NAMALWA (cell line): ENCODE results near the gene WDR70.
"Not testable (repeated sequence)": the region's sequence is repeated elsewhere in the genome, so short reads cannot be mapped to it uniquely, and the experiment has no call there.

Experiments
- DNase-seq: peaks from one replicate; pipeline ENCODE4 v3.0.0-alpha.2; 2015; ENCODE audit warnings: low spot score

The WDR70 gene

DNA sequence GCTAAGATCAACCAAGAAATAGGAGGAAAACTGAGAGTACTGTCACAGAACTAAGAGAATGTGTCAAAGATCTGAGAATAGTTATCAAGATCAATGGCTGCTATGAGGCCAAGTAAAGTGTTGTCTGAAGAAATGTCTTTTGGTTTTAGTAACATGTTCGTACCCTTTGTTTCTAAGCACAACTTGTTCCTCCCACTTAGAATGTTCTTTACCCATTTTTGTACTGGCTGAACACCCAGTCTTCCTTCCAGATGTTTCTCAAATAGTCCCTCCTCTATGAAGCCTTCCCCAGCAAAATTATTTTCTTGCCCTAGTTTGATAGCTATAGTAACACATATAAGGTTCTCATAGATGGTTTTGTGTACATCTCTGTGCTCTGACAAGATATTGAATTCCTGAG lies 191.5 kb downstream of the WDR70 start:
- no peak for DNase-seq

DNA sequence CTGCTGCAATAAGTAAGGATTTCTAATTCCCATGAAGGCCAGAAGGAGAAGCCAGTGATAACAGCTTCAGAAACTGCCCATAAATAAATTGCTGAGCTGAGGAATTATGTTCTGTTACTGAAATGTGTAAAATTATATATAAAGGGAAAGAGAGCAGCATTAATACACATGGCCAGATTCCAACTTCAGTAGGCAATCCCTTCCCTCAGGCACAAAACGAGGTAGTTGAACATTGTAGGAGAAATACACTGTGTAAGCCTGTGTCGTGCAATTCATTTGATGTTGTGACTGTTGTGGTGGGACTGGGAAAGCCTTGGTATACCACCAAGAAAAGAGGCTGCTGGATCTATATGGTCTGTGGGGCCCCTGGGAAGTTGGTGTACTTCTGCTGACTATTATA lies 192.9 kb downstream of the WDR70 start:
- DNase-seq = no peak

DNA sequence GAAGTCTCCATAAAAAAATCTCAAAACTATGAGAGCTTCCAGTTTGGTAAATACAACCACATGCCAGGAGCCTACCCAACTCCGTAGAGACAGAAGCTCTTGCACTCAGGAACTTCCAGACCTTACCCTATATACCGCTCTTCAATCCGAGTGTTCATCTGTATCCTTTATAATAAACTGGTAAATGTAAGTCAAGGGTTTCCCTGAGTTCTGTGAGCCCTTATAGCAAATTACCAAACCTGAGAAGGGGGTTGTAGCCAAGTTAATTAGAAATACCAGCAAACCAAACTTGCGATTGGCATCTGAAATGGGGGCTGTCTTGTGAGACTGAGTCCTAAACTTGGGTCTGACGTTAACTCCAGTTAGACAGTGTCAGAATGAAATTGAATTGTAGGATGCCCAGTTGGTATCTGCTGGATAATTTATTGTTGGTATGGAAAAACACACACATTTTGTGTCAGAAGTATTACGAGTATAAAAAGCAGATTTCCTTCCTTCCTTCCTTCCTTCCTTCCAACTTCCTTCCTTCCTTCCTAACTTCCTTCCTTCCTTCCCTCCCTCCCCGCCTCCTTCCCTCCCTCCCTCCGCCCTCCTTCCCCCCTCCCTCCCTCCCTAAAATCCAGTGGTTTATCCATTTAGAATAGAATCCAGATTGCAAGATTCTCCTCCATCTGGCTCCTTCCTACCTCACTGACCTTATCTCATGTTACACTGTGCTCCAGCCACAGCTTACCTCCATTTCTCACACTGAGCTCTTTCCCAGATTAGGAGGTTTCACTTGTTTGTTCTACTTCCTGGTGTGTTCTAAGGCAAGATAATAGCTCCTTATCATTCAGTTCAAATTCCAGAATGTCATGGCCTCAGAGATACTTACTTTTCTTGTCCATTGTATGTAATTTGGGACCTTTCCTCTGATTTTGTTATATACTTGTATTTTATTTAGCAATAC lies 196.7 kb downstream of the WDR70 start:
- no peak for DNase-seq

DNA sequence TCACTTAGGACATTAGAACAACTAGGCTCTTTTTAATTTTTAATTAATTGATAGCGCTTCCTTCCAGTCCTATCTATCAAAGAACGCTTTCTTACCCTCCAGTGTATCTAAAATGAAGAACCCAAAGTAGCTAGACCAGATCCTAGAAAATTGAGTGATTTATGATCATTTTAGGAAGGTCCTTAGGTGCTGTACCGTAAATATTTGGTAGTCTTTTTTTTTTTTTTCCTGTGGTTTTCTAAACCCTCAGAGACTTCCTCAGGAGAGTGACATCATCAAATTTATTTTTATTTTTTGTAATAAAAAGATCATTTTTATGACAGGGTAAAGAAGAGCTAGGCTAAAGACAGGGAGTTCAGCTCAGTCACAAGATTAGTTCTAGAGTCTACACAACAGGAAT lies 197.4 kb downstream of the WDR70 start:
- DNase-seq = no peak

DNA sequence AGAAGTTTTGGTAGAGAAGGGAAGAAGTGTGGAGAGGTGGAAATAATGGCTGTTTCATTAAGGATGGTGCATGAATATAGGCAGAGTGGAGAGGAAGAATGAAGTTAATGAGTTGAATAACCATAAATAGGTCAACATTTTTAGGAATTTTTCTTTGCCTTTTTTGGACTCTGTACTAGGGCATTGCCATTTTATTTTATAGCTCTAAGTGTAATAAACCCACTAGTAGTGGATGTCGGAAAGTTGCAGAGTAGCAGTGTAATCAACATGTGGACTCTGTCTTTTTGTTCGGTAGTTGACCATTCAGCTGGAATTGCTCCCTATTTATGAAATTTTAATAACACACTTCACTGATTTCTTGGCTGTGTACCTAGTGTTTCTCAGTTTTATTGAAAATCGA lies 199.1 kb downstream of the WDR70 start:
- no peak for DNase-seq

DNA sequence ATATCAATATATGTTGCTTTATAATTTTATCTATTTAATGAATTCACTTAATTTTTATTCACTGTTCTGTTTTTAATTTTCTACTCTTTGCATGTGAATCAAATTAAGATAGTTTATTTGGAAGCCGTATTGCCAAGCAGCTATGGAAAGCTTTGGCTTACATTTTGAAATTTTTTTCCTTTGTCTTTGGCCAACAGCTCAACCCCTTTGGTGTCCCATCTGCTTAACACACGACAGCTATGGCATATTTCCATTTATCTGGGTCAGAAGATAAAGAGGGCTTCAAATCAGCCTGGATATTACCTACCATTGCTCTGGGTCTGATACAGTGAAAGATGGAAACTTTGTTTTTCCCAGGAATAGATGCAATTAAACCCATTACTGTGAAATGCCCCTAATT lies 201.0 kb downstream of the WDR70 start:
- no peak for DNase-seq

DNA sequence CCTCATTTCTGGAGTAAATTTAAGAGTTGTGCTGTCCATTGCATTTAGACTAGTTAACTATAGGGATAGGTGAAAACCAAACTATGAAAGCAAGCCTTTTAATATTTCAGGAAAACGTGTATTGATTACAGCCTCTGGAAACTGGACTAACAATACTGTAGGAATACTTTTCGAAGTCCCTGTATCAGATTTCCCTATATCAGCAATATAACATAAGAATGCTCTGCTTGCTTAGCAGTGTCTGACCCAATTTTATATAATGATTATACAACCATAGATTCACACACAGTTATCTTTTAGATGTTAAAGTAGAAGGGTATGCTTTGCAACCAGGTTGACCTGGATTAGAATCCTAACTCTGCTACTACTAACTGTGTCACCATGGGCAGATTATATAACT lies 203.1 kb downstream of the WDR70 start:
- DNase-seq = no peak

DNA sequence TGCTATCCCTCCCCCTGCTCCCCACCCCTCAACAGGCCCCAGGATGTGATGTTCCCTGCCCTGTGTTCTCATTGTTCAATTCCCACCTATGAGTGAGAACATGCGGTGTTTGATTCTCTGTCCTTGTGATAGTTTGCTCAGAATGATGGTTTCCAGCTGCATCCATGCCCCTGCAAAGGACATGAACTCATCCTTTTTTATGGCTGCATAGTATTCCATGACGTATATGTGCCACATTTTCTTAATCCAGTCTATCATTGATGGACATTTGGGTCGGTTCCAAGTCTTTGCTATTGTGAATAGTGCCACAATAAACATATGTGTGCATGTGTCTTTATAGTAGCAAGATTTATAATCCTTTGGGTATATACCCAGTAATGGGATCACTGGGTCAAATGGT lies 214.2 kb downstream of the WDR70 start:
- DNase-seq = not testable (repeated sequence)

DNA sequence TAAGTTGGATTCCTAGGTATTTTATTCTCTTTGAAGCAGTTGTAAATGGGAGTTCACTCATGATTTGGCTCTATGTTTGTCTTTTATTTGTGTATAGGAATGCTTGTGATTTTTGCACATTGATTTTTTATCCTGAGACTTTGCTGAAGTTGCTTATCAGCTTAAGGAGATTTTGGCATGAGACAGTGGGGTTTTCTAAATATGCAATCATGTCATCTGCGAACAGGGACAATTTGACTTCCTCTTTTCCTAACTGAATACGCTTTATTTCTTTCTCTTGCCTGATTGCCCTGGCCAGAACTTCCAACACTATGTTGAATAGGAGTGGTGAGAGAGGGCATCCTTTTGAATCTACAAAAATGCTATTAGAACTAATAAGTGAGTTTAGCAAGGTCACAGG lies 215.7 kb downstream of the WDR70 start:
- DNase-seq = not testable (repeated sequence)

DNA sequence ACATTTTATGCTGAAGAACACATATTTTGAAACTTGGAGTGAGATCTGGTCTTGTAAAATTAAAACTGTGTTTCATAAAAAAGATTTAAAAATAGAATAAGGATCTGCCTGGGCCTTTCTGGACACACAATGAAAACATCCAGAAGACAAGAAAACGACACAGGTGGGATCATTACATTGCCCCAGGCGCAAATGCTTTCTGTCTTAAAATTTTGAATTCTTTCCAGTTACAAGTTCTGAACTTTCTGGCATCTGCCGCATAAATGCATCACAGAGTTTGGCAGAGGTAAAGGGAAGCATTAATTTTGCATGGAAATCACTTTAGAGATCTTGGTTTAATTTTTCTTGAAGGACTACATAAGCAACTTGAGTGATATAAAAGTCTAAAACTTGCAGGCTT lies 219.6 kb downstream of the WDR70 start:
- no peak for DNase-seq

DNA sequence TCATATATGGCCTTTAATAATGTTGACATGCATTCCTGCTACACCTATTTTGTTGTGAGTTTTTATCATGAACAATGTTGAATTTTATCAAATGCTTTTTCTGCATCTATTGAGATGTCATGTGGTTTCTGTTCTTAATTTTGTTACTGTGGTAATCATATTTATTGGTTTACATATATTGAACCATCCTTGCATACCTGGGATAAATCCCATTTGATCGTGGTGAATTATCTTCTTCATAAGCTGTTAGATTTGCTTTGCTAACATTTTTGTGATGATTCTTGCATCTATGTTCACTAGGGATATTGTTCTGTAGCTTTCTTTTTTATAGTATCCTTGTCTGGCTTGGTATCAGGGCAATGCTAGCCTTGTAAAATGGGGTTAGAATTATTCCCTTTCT lies 222.0 kb downstream of the WDR70 start:
- DNase-seq = no peak

DNA sequence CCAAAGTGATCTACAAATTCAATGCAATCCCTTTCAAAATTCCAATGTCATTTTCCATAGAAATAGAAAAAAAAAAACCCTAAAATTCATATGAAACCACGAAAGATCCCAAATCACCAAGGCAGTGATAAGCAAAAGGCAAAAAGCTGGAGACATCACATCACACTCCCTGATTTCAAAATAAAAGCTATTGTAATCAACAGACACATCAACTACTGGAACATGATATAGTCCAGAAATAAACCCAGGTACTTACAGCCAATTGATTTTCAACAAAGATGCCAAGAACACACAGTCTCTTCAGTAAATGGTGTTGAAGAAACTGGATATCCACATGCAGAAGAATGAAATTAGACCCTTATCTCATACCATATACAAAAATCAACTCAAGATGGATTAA lies 224.0 kb downstream of the WDR70 start:
- no peak for DNase-seq

DNA sequence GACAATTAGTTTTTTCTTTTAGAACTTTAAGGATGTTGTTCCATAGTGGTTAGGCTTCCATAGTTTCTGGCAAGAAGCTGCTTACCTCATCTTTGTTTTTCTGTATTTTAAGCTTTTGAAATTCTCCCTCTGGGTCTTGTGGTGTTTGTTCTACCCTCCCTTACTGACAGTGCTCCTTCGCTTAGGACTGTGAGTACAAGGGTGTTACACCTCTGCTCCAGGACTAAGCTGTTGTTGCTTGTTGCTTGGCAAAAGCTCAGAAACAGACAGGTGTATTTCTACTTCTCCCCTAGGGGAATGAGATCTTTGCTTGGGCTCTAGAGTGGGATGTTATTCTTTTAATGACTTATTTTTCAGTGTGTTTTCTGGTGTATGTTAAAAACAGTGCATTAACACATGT lies 225.2 kb downstream of the WDR70 start:
- DNase-seq = no peak

DNA sequence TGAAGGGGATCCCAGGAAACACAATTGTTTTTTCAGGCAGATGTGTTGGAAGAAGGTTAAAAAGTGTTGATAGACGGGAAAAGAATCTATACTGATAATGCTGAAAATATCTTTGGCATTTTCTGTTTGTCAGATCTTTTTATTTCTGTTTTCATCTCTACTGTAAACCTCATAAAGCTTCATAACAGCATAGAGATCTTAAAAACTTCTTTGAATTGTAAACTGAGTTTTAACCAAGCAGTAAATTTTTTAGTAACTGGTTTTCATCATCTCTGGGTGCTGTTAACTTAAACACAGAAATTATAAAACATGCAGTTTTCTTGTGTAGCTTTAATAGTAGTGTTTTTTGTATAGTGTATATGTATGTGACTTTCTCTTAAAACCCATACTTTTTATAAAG lies 227.0 kb downstream of the WDR70 start:
- DNase-seq = no peak

DNA sequence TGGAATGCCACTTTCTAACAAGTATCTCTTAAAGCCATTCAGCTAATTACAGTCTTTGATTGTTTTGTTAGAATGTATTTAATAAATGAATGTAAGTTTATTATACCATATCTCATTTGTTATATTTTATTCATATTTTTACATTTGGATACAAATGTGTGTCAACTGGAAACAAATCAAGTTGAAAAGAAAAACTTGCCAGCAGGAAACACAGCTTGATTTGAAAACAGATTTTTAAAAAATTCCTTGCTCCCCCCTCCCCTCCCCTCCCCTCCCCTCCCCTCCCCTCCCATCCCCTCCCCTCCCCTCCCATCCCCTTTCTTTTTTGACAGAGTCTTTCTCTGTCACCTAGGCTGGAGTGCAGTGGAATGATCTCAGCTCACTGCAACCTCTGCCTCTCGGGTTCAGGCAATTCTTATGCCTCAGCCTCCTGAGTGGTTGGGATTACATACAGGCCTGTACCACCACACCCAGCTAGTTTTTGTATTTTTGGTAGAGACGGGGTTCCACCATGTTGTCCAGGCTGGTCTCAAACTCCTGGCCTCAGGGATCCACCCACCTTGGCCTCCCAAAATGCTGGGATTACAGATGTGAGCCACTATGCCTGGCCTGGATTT lies 227.6 kb downstream of the WDR70 start:
- no peak for DNase-seq

DNA sequence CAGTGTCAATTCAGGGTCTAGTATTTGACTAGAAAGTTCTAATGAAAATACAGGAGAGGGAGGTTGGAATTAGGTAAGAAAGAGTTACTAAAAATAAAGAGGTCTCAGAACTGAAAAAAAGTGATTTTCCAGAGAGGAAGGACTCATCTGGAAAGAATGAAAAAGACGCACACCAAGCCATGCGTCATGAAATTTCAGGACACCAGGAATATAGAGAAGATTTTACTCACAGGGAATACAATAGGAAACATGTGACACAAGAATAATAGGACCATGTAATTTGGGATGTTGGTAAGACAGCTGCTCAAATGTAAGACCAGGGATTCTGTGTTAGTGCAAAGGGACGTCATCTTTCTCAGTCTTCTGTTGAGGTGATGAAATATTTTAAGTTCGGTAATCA lies 236.1 kb downstream of the WDR70 start:
- no peak for DNase-seq

DNA sequence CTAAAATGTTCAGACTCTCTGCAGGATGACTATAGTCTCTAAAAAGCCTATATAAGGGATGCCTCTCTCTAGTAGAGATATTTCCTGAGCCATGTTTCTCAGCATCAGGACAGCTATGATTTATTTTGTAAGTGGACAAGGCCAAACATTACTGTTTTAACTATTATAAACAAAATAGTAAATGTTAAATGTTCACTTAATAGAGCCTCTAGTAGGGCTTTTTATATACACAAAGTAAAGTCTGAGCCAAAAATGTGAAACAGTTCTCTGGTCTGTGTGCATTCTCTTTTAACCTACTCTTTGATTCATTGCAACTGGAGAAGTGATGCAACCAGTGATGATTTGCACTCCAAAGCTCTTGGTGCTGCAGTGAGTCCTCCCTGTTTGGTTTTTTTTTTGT lies 240.2 kb downstream of the WDR70 start:
- DNase-seq = no peak

DNA sequence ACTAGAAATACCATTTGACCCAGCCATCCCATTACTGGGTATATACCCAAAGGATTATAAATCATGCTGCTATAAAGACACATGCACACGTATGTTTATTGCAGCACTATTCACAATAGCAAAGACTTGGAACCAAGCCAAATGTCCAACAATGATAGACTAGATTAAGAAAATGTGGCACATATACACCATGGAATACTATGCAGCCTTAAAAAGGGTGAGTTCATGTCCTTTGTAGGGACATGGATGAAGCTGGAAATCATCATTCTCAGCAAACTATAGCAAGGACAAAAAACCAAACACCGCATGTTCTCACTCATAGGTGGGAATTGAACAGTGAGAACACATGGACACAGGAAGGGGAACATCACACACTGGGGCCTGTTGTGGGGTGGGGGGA lies 243.2 kb downstream of the WDR70 start:
- DNase-seq = not testable (repeated sequence)

DNA sequence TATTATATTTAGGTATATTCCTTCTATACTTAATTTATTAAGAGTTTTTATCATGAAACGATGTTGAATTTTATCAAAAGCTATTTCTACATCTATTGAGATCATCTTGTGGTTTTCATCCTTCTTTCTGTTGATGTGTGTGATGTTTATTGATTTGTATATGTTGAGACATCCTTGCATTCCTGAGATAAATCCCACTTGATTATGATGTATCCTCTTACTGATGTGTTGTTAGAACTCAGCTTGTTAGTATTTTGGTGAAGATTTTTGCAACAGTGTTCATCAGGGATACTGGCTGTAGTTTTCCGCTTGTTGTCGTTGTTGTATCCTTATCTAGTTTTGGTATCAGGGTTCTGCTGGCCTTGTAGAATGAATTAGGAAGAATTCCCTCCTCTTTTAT lies 247.1 kb downstream of the WDR70 start:
- no peak for DNase-seq

DNA sequence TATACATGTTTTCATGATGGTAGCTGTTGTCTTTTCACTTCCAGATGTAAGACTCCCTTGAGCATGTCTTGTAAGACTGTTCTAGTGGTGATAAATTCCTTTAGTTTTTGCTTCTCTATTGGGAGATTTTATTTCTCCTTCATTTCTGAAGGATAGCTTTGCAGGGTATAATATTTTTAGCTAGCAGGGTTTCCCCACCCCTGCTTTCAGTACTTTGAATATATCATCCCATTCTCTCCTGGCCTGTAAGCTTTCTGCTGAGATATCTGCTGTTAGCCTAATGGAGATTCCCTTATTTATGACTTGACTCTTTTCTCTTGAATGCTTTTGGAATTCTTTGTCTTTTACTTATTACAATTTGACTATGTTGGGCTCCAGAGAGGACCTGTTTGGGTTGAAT lies 249.8 kb downstream of the WDR70 start:
- DNase-seq = no peak

DNA sequence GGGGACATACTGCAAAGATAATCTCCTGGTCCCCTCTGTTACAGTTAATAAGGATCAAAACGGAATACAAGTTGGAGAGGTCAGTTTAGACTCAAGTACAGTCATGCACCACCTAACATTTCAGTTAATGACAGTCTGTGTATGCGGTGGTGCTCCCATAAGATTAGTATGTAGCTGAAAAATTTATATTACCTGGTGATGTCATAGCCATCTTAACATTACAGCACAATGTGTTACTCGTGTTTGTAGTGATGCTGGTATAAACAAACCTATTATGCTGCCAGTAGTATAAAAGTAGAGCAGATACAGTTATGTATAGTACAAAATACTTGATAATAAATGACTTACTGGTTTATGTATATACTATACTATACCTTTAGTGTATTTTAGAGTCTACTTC lies 252.8 kb downstream of the WDR70 start:
- DNase-seq = no peak

DNA sequence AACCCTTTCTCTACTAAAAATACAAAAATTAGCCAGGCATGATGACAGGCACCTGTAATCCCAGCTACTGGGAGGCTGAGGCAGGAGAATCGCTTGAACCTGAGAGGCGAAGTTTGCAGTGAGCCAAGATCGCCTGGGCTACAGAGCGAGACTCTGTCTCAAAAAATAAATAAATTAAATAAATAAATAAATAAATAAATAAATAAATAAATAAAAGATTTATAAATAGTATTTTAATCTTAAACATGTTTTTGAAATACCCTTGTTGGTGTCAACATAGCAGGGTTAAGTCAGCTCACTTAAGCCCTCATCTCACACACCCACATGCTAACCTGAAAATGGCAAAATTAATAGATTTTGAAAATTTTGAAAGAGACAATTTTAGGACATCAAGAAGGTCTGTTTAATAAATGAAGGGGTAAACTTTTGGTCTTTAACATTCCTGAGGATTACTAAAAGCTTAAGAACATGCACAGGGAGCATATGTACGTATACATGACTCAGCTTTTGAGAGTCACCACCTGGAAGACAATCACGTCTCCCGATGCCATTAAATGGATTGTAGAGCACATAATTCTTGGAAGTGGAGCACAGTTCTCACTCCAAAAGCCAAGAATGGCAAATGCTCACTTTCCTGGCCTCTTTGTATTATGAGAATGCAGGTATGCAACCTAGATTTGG lies 258.2 kb downstream of the WDR70 start:
- no peak for DNase-seq

DNA sequence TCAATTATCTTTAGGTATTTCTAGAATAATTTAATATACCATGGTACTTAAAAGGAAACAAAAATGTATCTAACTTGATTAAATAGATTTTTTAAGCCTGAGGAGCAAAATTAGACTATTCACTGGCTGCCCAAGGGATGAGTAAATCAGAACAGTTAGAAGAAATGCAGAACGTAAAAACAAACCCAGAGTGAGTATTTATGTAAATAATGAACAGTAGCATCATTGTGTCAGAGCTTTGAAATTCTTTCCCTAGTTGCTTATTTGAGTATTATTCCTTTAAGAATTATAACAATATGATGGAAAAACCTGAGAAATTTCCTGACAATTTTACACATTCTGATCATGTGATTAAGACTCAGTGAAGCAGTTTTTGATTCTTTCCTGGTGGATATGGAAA lies 259.8 kb downstream of the WDR70 start:
- DNase-seq = no peak
